NCI-H2107 (cell line): ENCODE results near the gene SLC49A3.

ENCODE experiments used
- DNase-seq: peaks from one replicate; lab custom pipeline; 2025; lab: John Stamatoyannopoulos, UW

SLC49A3 gene

GRCh38 chr4:666822-667544 lies 22.0 kb downstream of the SLC49A3 start:
- no peak for DNase-seq

- DNase-seq: no peak
Observed at GRCh38 chr4:666436-666810, 22.5 kb downstream of the SLC49A3 start.

- no peak for DNase-seq
Observed at GRCh38 chr4:665751-666435, 23.1 kb downstream of the SLC49A3 start.

- DNase-seq: no peak
Observed at GRCh38 chr4:665381-665750, 23.6 kb downstream of the SLC49A3 start.

GRCh38 chr4:664713-665231 lies 24.2 kb downstream of the SLC49A3 start:
- DNase-seq: no peak

GRCh38 chr4:663438-664428 lies 25.2 kb downstream of the SLC49A3 start:
- DNase-seq: no peak

- no peak for DNase-seq
Observed at GRCh38 chr4:663046-663437, 25.9 kb downstream of the SLC49A3 start.

GRCh38 chr4:661881-662761 lies 26.8 kb downstream of the SLC49A3 start:
- no peak for DNase-seq

GRCh38 chr4:661231-661630 lies 27.7 kb downstream of the SLC49A3 start:
- no peak for DNase-seq

GRCh38 chr4:660401-660800 lies 28.6 kb downstream of the SLC49A3 start:
- no peak for DNase-seq

GRCh38 chr4:659851-660250 lies 29.1 kb downstream of the SLC49A3 start:
- no peak for DNase-seq

GRCh38 chr4:658681-659667 lies 30.0 kb downstream of the SLC49A3 start:
- DNase-seq: no peak

GRCh38 chr4:657834-658667 lies 30.9 kb downstream of the SLC49A3 start:
- no peak for DNase-seq

GRCh38 chr4:657338-657833 lies 31.6 kb downstream of the SLC49A3 start:
- DNase-seq: no peak

- DNase-seq: no peak
Observed at GRCh38 chr4:656436-657337, 32.3 kb downstream of the SLC49A3 start.

- no peak for DNase-seq
Observed at GRCh38 chr4:655464-656151, 33.3 kb downstream of the SLC49A3 start.

GRCh38 chr4:654871-655463 lies 34.0 kb downstream of the SLC49A3 start:
- no peak for DNase-seq
